ENCODE results near the gene NFASC.

The NFASC gene

DNA sequence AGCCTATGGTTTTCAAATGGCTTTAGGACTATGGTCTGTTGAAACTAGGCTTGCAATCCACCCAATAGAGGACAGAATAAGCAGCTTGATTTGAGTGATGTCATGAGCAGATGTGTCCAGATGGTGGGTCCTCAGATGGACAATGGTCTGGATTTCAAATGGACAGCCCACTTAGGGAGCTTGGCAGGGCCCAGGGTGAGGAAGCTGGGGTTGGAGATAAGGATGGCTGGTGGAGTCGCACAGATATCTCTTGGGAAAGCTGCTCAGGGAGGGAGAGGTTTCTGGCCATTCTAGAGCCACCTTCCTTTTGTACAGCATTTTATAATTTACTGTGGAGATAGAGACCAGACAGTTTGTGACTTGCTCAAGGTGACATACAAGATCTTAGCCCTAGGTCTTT lies 55.0 kb downstream of the NFASC start:
- no peak overlapping the region for H3K23ac ChIP-seq (ENCODE audit: low read length)
- H2BK5ac ChIP-seq (ENCODE audit: low read depth, low read length, poor library complexity), result no peak overlapping the region
- no peak overlapping the region for H4K8ac ChIP-seq (ENCODE audit: low read depth, low read length)
- H4K91ac ChIP-seq (ENCODE audit: low read depth, low read length), result no peak overlapping the region
- no peak overlapping the region for H2BK12ac ChIP-seq (ENCODE audit: low read length)
- no peak overlapping the region for H4K12ac ChIP-seq (ENCODE audit: low read depth, low read length)
- peak overlapping the region; percentile 25 for H2BK120ac ChIP-seq (ENCODE audit: insufficient read depth, low read length, poor library complexity)
- no peak overlapping the region for H3K14ac ChIP-seq (ENCODE audit: low read length)
- H3K9me3 ChIP-seq (ENCODE audit: insufficient read depth, low read depth, low read length), result peaks cover 2% of the 10 kb centered on the region
- H3K4me2 ChIP-seq (ENCODE audit: low read length), result no peak overlapping the region
- no peaks in the 10 kb centered on the region for H3K79me2 ChIP-seq (ENCODE audit: control insufficient read depth, insufficient read depth, low read length, poor library complexity)
- H3K4ac ChIP-seq (ENCODE audit: low read depth, low read length), result no peak overlapping the region
- no CpG with 5 or more reads among the region's 1 CpG for WGBS (ENCODE audit: extremely low coverage, insufficient coverage, insufficient read length)
- no peaks in the 10 kb centered on the region for H3K27me3 ChIP-seq (ENCODE audit: insufficient read depth, low read length)
- no peak overlapping the region for H3K18ac ChIP-seq (ENCODE audit: low read length)
- no peak overlapping the region for H3K27ac ChIP-seq (ENCODE audit: low read depth, low read length)
- H3K4me3 ChIP-seq (ENCODE audit: low read depth, low read length), result no peak overlapping the region
- no peak overlapping the region for H2AK5ac ChIP-seq (ENCODE audit: low read length)
- no peaks in the 10 kb centered on the region for H3K36me3 ChIP-seq (ENCODE audit: control insufficient read depth in 1 of 2, insufficient read depth in 2 of 2, low read length in 2 of 2)
- peaks cover 1% of the 10 kb centered on the region for H3K79me1 ChIP-seq (ENCODE audit: low read length)
- no peak for DNase-seq
- no peak overlapping the region for H3K9ac ChIP-seq (ENCODE audit: low read length)
- no peak overlapping the region for H2AFZ ChIP-seq (ENCODE audit: insufficient read depth, low read length, poor library complexity)
- peaks cover 12 to 17% of the 10 kb centered on the region in 2 experiments for H3K4me1 ChIP-seq (ENCODE audit: control insufficient read depth in 1 of 2, insufficient read depth in 2 of 2, low read length in 2 of 2)

- no peak for DNase-seq
- Histone ChIP-seq H3K27me3 (ENCODE audit: insufficient read depth, low read length) (no peaks in the 10 kb centered on the region), H2BK5ac (ENCODE audit: low read depth, low read length, poor library complexity) (no peak overlapping the region), H3K4ac (ENCODE audit: low read depth, low read length) (no peak overlapping the region), H3K27ac (ENCODE audit: low read depth, low read length) (no peak overlapping the region), H4K91ac (ENCODE audit: low read depth, low read length) (no peak overlapping the region), H3K4me2 (ENCODE audit: low read length) (no peak overlapping the region), H2AK5ac (ENCODE audit: low read length) (no peak overlapping the region), H3K14ac (ENCODE audit: low read length) (no peak overlapping the region), H3K4me1 (ENCODE audit: control insufficient read depth in 1 of 2, insufficient read depth in 2 of 2, low read length in 2 of 2) (peaks cover 12 to 17% of the 10 kb centered on the region in 2 experiments), H3K36me3 (ENCODE audit: control insufficient read depth in 1 of 2, insufficient read depth in 2 of 2, low read length in 2 of 2) (no peaks in the 10 kb centered on the region), H3K79me1 (ENCODE audit: low read length) (peaks cover 1% of the 10 kb centered on the region), H3K23ac (ENCODE audit: low read length) (no peak overlapping the region), H2AFZ (ENCODE audit: insufficient read depth, low read length, poor library complexity) (no peak overlapping the region), H3K79me2 (ENCODE audit: control insufficient read depth, insufficient read depth, low read length, poor library complexity) (no peaks in the 10 kb centered on the region), H4K8ac (ENCODE audit: low read depth, low read length) (no peak overlapping the region), H2BK12ac (ENCODE audit: low read length) (no peak overlapping the region), H3K9me3 (ENCODE audit: insufficient read depth, low read depth, low read length) (peaks cover 2% of the 10 kb centered on the region), H3K9ac (ENCODE audit: low read length) (no peak overlapping the region), H3K18ac (ENCODE audit: low read length) (no peak overlapping the region), H4K12ac (ENCODE audit: low read depth, low read length) (no peak overlapping the region), H3K4me3 (ENCODE audit: low read depth, low read length) (no peak overlapping the region), H2BK120ac (ENCODE audit: insufficient read depth, low read length, poor library complexity) (no peak overlapping the region)
- no CpG with 5 or more reads among the region's 11 CpGs for WGBS (ENCODE audit: extremely low coverage, insufficient coverage, insufficient read length)
These were observed 57.3 kb downstream of the NFASC start for GRCh38 chr1:204927673-204928641.

- H2BK5ac ChIP-seq (ENCODE audit: low read depth, low read length, poor library complexity), result no peak overlapping the region
- H2BK12ac ChIP-seq (ENCODE audit: low read length), result no peak overlapping the region
- no peak overlapping the region for H3K14ac ChIP-seq (ENCODE audit: low read length)
- H3K4me2 ChIP-seq (ENCODE audit: low read length), result no peak overlapping the region
- H3K79me2 ChIP-seq (ENCODE audit: control insufficient read depth, insufficient read depth, low read length, poor library complexity), result no peaks in the 10 kb centered on the region
- no peak overlapping the region for H3K27ac ChIP-seq (ENCODE audit: low read depth, low read length)
- peaks cover 5 to 10% of the 10 kb centered on the region in 2 experiments for H3K4me1 ChIP-seq (ENCODE audit: control insufficient read depth in 1 of 2, insufficient read depth in 2 of 2, low read length in 2 of 2)
- no peak overlapping the region for H3K4ac ChIP-seq (ENCODE audit: low read depth, low read length)
- H3K9ac ChIP-seq (ENCODE audit: low read length), result no peak overlapping the region
- WGBS (ENCODE audit: extremely low coverage, insufficient coverage, insufficient read length), result no CpG with 5 or more reads among the region's 8 CpGs
- no peak overlapping the region for H2AK5ac ChIP-seq (ENCODE audit: low read length)
- H3K23ac ChIP-seq (ENCODE audit: low read length), result no peak overlapping the region
- H3K4me3 ChIP-seq (ENCODE audit: low read depth, low read length), result no peak overlapping the region
- no peak overlapping the region for H2AFZ ChIP-seq (ENCODE audit: insufficient read depth, low read length, poor library complexity)
- no peak overlapping the region for H2BK120ac ChIP-seq (ENCODE audit: insufficient read depth, low read length, poor library complexity)
- H3K79me1 ChIP-seq (ENCODE audit: low read length), result no peaks in the 10 kb centered on the region
- H3K18ac ChIP-seq (ENCODE audit: low read length), result no peak overlapping the region
- no peaks in the 10 kb centered on the region for H3K36me3 ChIP-seq (ENCODE audit: control insufficient read depth in 1 of 2, insufficient read depth in 2 of 2, low read length in 2 of 2)
- no peak for DNase-seq
- H3K9me3 ChIP-seq (ENCODE audit: insufficient read depth, low read depth, low read length), result peaks cover 2% of the 10 kb centered on the region
- no peak overlapping the region for H4K8ac ChIP-seq (ENCODE audit: low read depth, low read length)
- no peak overlapping the region for H4K12ac ChIP-seq (ENCODE audit: low read depth, low read length)
- H3K27me3 ChIP-seq (ENCODE audit: insufficient read depth, low read length), result no peaks in the 10 kb centered on the region
- H4K91ac ChIP-seq (ENCODE audit: low read depth, low read length), result no peak overlapping the region
These were observed 58.2 kb downstream of the NFASC start for GRCh38 chr1:204928671-204929486.

GRCh38 chr1:204929487-204930154 lies 59.0 kb downstream of the NFASC start:
- peaks cover 2% of the 10 kb centered on the region for H3K9me3 ChIP-seq (ENCODE audit: insufficient read depth, low read depth, low read length)
- no peak overlapping the region for H3K27ac ChIP-seq (ENCODE audit: low read depth, low read length)
- H3K9ac ChIP-seq (ENCODE audit: low read length), result no peak overlapping the region
- H3K36me3 ChIP-seq (ENCODE audit: control insufficient read depth in 1 of 2, insufficient read depth in 2 of 2, low read length in 2 of 2), result no peaks in the 10 kb centered on the region
- no peaks in the 10 kb centered on the region for H3K79me1 ChIP-seq (ENCODE audit: low read length)
- no peak overlapping the region for H2BK5ac ChIP-seq (ENCODE audit: low read depth, low read length, poor library complexity)
- no peak overlapping the region for H2AK5ac ChIP-seq (ENCODE audit: low read length)
- no peak overlapping the region for H4K8ac ChIP-seq (ENCODE audit: low read depth, low read length)
- no peak overlapping the region for H2BK120ac ChIP-seq (ENCODE audit: insufficient read depth, low read length, poor library complexity)
- H3K23ac ChIP-seq (ENCODE audit: low read length), result no peak overlapping the region
- no peaks in the 10 kb centered on the region for H3K27me3 ChIP-seq (ENCODE audit: insufficient read depth, low read length)
- no peak overlapping the region for H2AFZ ChIP-seq (ENCODE audit: insufficient read depth, low read length, poor library complexity)
- WGBS (ENCODE audit: extremely low coverage, insufficient coverage, insufficient read length), result no CpG with 5 or more reads among the region's 6 CpGs
- no peak overlapping the region for H2BK12ac ChIP-seq (ENCODE audit: low read length)
- H3K4me3 ChIP-seq (ENCODE audit: low read depth, low read length), result no peak overlapping the region
- no peak overlapping the region for H3K4ac ChIP-seq (ENCODE audit: low read depth, low read length)
- H3K4me1 ChIP-seq (ENCODE audit: control insufficient read depth in 1 of 2, insufficient read depth in 2 of 2, low read length in 2 of 2), result peaks cover 1 to 4% of the 10 kb centered on the region in 2 experiments
- H3K4me2 ChIP-seq (ENCODE audit: low read length), result no peak overlapping the region
- no peak overlapping the region for H4K91ac ChIP-seq (ENCODE audit: low read depth, low read length)
- H3K14ac ChIP-seq (ENCODE audit: low read length), result no peak overlapping the region
- DNase-seq, result no peak
- no peak overlapping the region for H4K12ac ChIP-seq (ENCODE audit: low read depth, low read length)
- no peaks in the 10 kb centered on the region for H3K79me2 ChIP-seq (ENCODE audit: control insufficient read depth, insufficient read depth, low read length, poor library complexity)
- no peak overlapping the region for H3K18ac ChIP-seq (ENCODE audit: low read length)

Data from trophoblast cell (in vitro differentiated cells and primary cell).